Transverse colon (tissue), 4 donors: ENCODE data around the gene PDZD8.

Experiments used
- EP300 ChIP-seq: sonication (generic); formaldehyde crosslinking; IDR thresholded peaks from one replicate; pipeline ENCODE4 v1.6.1; 2017; ENCODE audit warnings: antibody characterized with exemption, low read depth
- POLR2AphosphoS5 ChIP-seq, 3 donors: sonication (generic); formaldehyde crosslinking; IDR thresholded peaks; one replicate each; pipeline ENCODE4 v1.6.1; 2016; ENCODE audit warnings: antibody characterized with exemption in 3 of 3
- TF ChIP-seq, protein P1 (sequence below), 5 experiments: fragments of 200-600 bp in 3 of 5; fragments of 450-650 bp in 2 of 5; sonication (generic) in 3 of 5; IDR thresholded peaks; 1 replicate in 2 of 5; 2 replicates in 3 of 5; pipeline ENCODE4 v1.5.1; 2016 to 2017; ENCODE audit warnings: antibody characterized with exemption in 5 of 5, inconsistent platforms in 3 of 5, mild to moderate bottlenecking in 2 of 5, moderate library complexity in 1 of 5

DNA sequence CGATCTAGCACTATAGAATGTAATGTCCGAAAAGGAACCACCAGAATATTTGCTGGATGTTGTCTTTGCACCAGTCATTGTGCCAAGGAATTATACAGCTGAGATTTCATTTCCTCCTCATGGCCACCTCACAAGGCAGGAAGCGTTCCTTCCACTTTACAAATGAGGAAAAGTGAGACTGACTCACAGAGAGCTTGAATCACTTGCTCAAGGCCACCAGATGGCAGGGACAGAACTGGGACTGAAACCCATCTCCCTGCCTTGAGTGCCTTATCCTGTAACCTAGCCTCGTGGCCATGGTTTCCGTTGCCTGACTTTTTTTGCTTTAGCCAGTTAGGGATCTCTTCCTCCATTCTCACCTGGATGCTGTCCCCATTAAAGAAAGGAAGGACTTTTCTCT is 44.7 kb upstream of the PDZD8 start:
- no peak for TF ChIP-seq EP300
- TF ChIP-seq, protein P1, sequence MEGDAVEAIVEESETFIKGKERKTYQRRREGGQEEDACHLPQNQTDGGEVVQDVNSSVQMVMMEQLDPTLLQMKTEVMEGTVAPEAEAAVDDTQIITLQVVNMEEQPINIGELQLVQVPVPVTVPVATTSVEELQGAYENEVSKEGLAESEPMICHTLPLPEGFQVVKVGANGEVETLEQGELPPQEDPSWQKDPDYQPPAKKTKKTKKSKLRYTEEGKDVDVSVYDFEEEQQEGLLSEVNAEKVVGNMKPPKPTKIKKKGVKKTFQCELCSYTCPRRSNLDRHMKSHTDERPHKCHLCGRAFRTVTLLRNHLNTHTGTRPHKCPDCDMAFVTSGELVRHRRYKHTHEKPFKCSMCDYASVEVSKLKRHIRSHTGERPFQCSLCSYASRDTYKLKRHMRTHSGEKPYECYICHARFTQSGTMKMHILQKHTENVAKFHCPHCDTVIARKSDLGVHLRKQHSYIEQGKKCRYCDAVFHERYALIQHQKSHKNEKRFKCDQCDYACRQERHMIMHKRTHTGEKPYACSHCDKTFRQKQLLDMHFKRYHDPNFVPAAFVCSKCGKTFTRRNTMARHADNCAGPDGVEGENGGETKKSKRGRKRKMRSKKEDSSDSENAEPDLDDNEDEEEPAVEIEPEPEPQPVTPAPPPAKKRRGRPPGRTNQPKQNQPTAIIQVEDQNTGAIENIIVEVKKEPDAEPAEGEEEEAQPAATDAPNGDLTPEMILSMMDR (IDR thresholded peaks at IDR 0.05): no peak
- no peak for TF ChIP-seq POLR2AphosphoS5 (IDR thresholded peaks at IDR 0.05)
